H1 (cell line): Measurements from ENCODE around the gene STIM2. TPM values are rescaled to one million over a fixed set of nuclear protein-coding genes. Genes with fewer than 3 reads are reported as not detected.

Experiments
- CTCF ChIA-PET: fragments of 300-600 bp; sonication (Branson Sonifier 250); formaldehyde crosslinking; loops from one replicate; lab custom pipeline; 2021; ENCODE audit not compliant: partially characterized antibody; lab: Charles Lee
- POLR2A ChIA-PET: fragments of 300-600 bp; sonication (Branson Sonifier 250); formaldehyde crosslinking; loops from one replicate; lab custom pipeline; 2021; ENCODE audit warnings: inconsistent platforms; ENCODE audit not compliant: partially characterized antibody; lab: Charles Lee
- DNase-seq, 2 experiments: peaks; one replicate each; pipeline versions ENCODE4 v3.0.0 to v3.0.0-alpha.2; 2010 to 2022; ENCODE audit warnings: low spot score in 2 of 2, low read depth in 1 of 2, mixed read lengths in 1 of 2
- FAIRE-seq: peaks from 2 replicates; lab custom pipeline; 2011; peaks lifted over from hg19 to GRCh38; lab: Jason Lieb, UNC
- H2AFZ ChIP-seq: 2 replicates; pipeline ENCODE4 v1.8.1; 2012; ENCODE audit warnings: low read length, inconsistent platforms
- H2AK5ac ChIP-seq: 2 replicates; pipeline ENCODE4 v1.6.1; 2013; ENCODE audit warnings: low read depth, low read length
- H2BK120ac ChIP-seq: replicated peaks from 2 replicates; pipeline ENCODE3; 2013; ENCODE audit warnings: low read depth, low read length, inconsistent platforms
- H2BK12ac ChIP-seq: 2 replicates; pipeline ENCODE4 v1.6.1; 2013; ENCODE audit warnings: low read depth, low read length
- H2BK15ac ChIP-seq: 2 replicates; pipeline ENCODE4 v1.6.1; 2013; ENCODE audit warnings: low read length
- H2BK20ac ChIP-seq: 2 replicates; pipeline ENCODE4 v1.6.1; 2013; ENCODE audit warnings: low read length
- H2BK5ac ChIP-seq: 2 replicates; pipeline ENCODE4 v1.6.1; 2013; ENCODE audit warnings: low read depth, low read length
- H3K14ac ChIP-seq: 2 replicates; pipeline ENCODE4 v1.6.1; 2013; ENCODE audit warnings: inconsistent platforms; ENCODE audit not compliant: insufficient read length
- H3K18ac ChIP-seq: 2 replicates; pipeline ENCODE4 v1.6.1; 2013; ENCODE audit warnings: low read length; ENCODE audit errors: extremely low read depth
- H3K23ac ChIP-seq: 2 replicates; pipeline ENCODE4 v1.6.1; 2013; ENCODE audit warnings: inconsistent platforms; ENCODE audit not compliant: insufficient read length
- H3K23me2 ChIP-seq: 2 replicates; pipeline ENCODE4 v1.6.1; 2013; ENCODE audit warnings: low read depth, low read length
- H3K27ac ChIP-seq: 2 replicates; pipeline ENCODE4 v1.6.1; 2011; ENCODE audit warnings: low read depth, low read length, inconsistent platforms
- H3K27me3 ChIP-seq, 4 experiments: replicated peaks in 1 of 4; 1 replicate in 1 of 4; 2 replicates in 3 of 4; pipeline versions ENCODE4 v1.6.1 to v1.8.1; 2011 to 2013; ENCODE audit warnings: low read length in 3 of 4, mild to moderate bottlenecking in 3 of 4, inconsistent platforms in 2 of 4, mixed read lengths in 2 of 4, moderate library complexity in 1 of 4; ENCODE audit not compliant: control insufficient read depth in 3 of 4, insufficient read depth in 3 of 4; ENCODE audit errors: extremely low read depth in 1 of 4
- H3K36me3 ChIP-seq, 4 experiments: 2 replicates each; pipeline versions ENCODE4 v1.6.1 to v1.8.1; 2011 to 2013; ENCODE audit warnings: mild to moderate bottlenecking in 4 of 4, low read length in 3 of 4, moderate library complexity in 2 of 4, control low read depth in 1 of 4, inconsistent platforms in 1 of 4; ENCODE audit not compliant: insufficient read depth in 4 of 4, control insufficient read depth in 2 of 4
- H3K4ac ChIP-seq: replicated peaks from 2 replicates; pipeline ENCODE3; 2013; ENCODE audit warnings: low read length, low read depth, mixed read lengths, inconsistent platforms; ENCODE audit not compliant: insufficient read length
- H3K4me1 ChIP-seq, 4 experiments: replicated peaks in 1 of 4; 1 replicate in 1 of 4; 2 replicates in 3 of 4; pipeline versions ENCODE4 v1.6.1 to v1.8.1; 2011 to 2013; ENCODE audit warnings: low read length in 3 of 4, inconsistent platforms in 2 of 4, mixed read lengths in 1 of 4; ENCODE audit not compliant: insufficient read depth in 4 of 4, control insufficient read depth in 3 of 4
- H3K4me2 ChIP-seq, 2 experiments: 2 replicates each; pipeline versions ENCODE4 v1.6.1 to v1.8.1; 2011 to 2013; ENCODE audit warnings: low read depth in 2 of 2, low read length in 2 of 2, control low read depth in 1 of 2, inconsistent platforms in 1 of 2, mild to moderate bottlenecking in 1 of 2; ENCODE audit not compliant: insufficient read depth in 1 of 2
- H3K4me3 ChIP-seq, 4 experiments: fragments of 200-600, 300-600 bp in 1 of 4; sonication (generic), shearing (Covaris generic), sonication (Bioruptor Twin) in 1 of 4; 2 replicates each; pipeline versions ENCODE4 v1.5.1 to v1.8.1; 2011 to 2016; ENCODE audit warnings: low read length in 4 of 4, low read depth in 3 of 4, control low read depth in 2 of 4, inconsistent platforms in 2 of 4, mild to moderate bottlenecking in 2 of 4, mixed read lengths in 1 of 4, moderate library complexity in 1 of 4; ENCODE audit not compliant: insufficient read depth in 2 of 4; ENCODE audit errors: extremely low read depth in 1 of 4
- H3K56ac ChIP-seq: replicated peaks from 2 replicates; pipeline ENCODE3; 2013; ENCODE audit warnings: low read depth, mild to moderate bottlenecking, mixed read lengths, low read length, inconsistent platforms; ENCODE audit not compliant: insufficient read length
- H3K79me1 ChIP-seq: 2 replicates; pipeline ENCODE4 v1.6.1; 2013; ENCODE audit warnings: low read depth, low read length, control low read depth
- H3K79me2 ChIP-seq, 2 experiments: 2 replicates each; pipeline versions ENCODE4 v1.6.1 to v1.8.1; 2012 to 2013; ENCODE audit warnings: low read length in 2 of 2, mild to moderate bottlenecking in 2 of 2, inconsistent platforms in 1 of 2; ENCODE audit not compliant: insufficient read depth in 2 of 2, control insufficient read depth in 1 of 2
- H3K9ac ChIP-seq, 4 experiments: replicated peaks in 1 of 4; 1 replicate in 1 of 4; 2 replicates in 3 of 4; pipeline versions ENCODE4 v1.6.1 to v1.8.1; 2011 to 2013; ENCODE audit warnings: low read depth in 3 of 4, low read length in 3 of 4, control low read depth in 2 of 4, mild to moderate bottlenecking in 2 of 4, moderate library complexity in 2 of 4, inconsistent platforms in 1 of 4; ENCODE audit errors: extremely low read depth in 1 of 4
- H3K9me3 ChIP-seq, 2 experiments: 2 replicates each; pipeline versions ENCODE4 v1.6.1 to v1.8.1; 2012 to 2013; ENCODE audit warnings: mild to moderate bottlenecking in 2 of 2, moderate library complexity in 2 of 2, control low read depth in 1 of 2, inconsistent platforms in 1 of 2, low read depth in 1 of 2, low read length in 1 of 2, mixed read lengths in 1 of 2; ENCODE audit not compliant: insufficient read depth in 2 of 2
- H4K20me1 ChIP-seq, 2 experiments: replicated peaks in 1 of 2; 2 replicates each; pipeline versions ENCODE3 to v1.8.1; 2011 to 2013; ENCODE audit warnings: inconsistent platforms in 2 of 2, low read length in 2 of 2, mild to moderate bottlenecking in 1 of 2; ENCODE audit not compliant: insufficient read depth in 2 of 2, control insufficient read depth in 1 of 2
- H4K5ac ChIP-seq: 2 replicates; pipeline ENCODE4 v1.6.1; 2013; ENCODE audit warnings: low read length, low read depth, mixed read lengths, inconsistent platforms; ENCODE audit not compliant: insufficient read length
- H4K8ac ChIP-seq: 2 replicates; pipeline ENCODE4 v1.8.0; 2013; ENCODE audit warnings: mild to moderate bottlenecking, moderate library complexity, low read length, inconsistent platforms; ENCODE audit not compliant: insufficient read depth; ENCODE audit errors: extremely low read depth
- H4K91ac ChIP-seq: replicated peaks from 2 replicates; pipeline ENCODE3; 2013; ENCODE audit warnings: low read length, mixed read lengths, inconsistent platforms; ENCODE audit not compliant: insufficient read length
- CBX8 ChIP-seq: fragments of 300-800, 300-1000 bp; sonication (generic); IDR thresholded peaks from 2 replicates; pipeline ENCODE4 v1.7.1; 2016; ENCODE audit warnings: low read depth, low read length, borderline replicate concordance
- CHD1 ChIP-seq: IDR thresholded peaks from 2 replicates; pipeline ENCODE4 v1.6.1; 2012; ENCODE audit warnings: low read depth, low read length, improper control_type of control experiment
- CREB1 ChIP-seq: IDR thresholded peaks from 2 replicates; pipeline ENCODE4 v1.6.1; 2012; ENCODE audit warnings: inconsistent platforms
- GTF2F1 ChIP-seq: IDR thresholded peaks from 2 replicates; pipeline ENCODE4 v1.6.1; 2012; ENCODE audit warnings: low read depth, low read length, improper control_type of control experiment, borderline replicate concordance
- HDAC2 ChIP-seq, 2 experiments: fragments of 300-600 bp in 1 of 2; sonication (generic) in 1 of 2; IDR thresholded peaks; 2 replicates each; pipeline ENCODE4 v1.6.1; 2011 to 2012; ENCODE audit warnings: low read depth in 2 of 2, low read length in 2 of 2, mild to moderate bottlenecking in 2 of 2, moderate library complexity in 2 of 2, borderline replicate concordance in 1 of 2, inconsistent platforms in 1 of 2
- HDAC6 ChIP-seq: IDR thresholded peaks from one replicate; pipeline ENCODE4 v1.7.1; 2012; ENCODE audit warnings: low read depth, mild to moderate bottlenecking, inconsistent platforms, low read length, moderate library complexity
- KDM1A ChIP-seq: fragments of 200-600, 300-600 bp; sonication (generic); IDR thresholded peaks from 2 replicates; pipeline ENCODE4 v1.7.1; 2016; ENCODE audit warnings: mild to moderate bottlenecking, low read length, borderline replicate concordance
- POLR2A ChIP-seq, 2 experiments: IDR thresholded peaks; 1 replicate in 1 of 2; 2 replicates in 1 of 2; pipeline ENCODE4 v1.6.1; 2011; ENCODE audit warnings: low read depth in 2 of 2, low read length in 2 of 2, mild to moderate bottlenecking in 2 of 2; ENCODE audit errors: control extremely low read depth in 1 of 2
- RXRA ChIP-seq: IDR thresholded peaks from 2 replicates; pipeline ENCODE4 v1.6.1; 2011; ENCODE audit warnings: low read depth, mild to moderate bottlenecking, low read length, moderate library complexity; ENCODE audit not compliant: insufficient read depth
- SAP30 ChIP-seq: fragments of 300-600 bp; sonication (generic); IDR thresholded peaks from 2 replicates; pipeline ENCODE4 v1.7.1; 2012; ENCODE audit warnings: low read length, moderate library complexity, mild to moderate bottlenecking, inconsistent platforms; ENCODE audit not compliant: insufficient read depth, insufficient replicate concordance
- SP2 ChIP-seq: IDR thresholded peaks from 2 replicates; pipeline ENCODE4 v1.6.1; 2012; ENCODE audit warnings: mild to moderate bottlenecking, low read length, inconsistent platforms
- SP4 ChIP-seq: IDR thresholded peaks from 2 replicates; pipeline ENCODE4 v1.6.1; 2012; ENCODE audit warnings: low read length, inconsistent platforms
- TAF1 ChIP-seq: IDR thresholded peaks from 2 replicates; pipeline ENCODE4 v1.6.1; 2011; ENCODE audit warnings: mild to moderate bottlenecking, low read depth, low read length
- TCF12 ChIP-seq: IDR thresholded peaks from 2 replicates; pipeline ENCODE4 v1.6.1; 2011; ENCODE audit warnings: low read depth, mild to moderate bottlenecking, low read length
- YY1 ChIP-seq: IDR thresholded peaks from 2 replicates; pipeline ENCODE4 v1.6.1; 2011; ENCODE audit warnings: low read depth, mild to moderate bottlenecking, low read length
- polyA plus RNA-seq, 7 experiments: library from polyadenylated mRNA; depleted of rRNA in 3 of 7; stranded (reverse) in 5 of 7; unstranded in 2 of 7; fragments of >200 nt in 5 of 7; fragments of 200-250 nt in 2 of 7; gene quantifications; 1 replicate in 5 of 7; 2 replicates in 1 of 7; 4 replicates in 1 of 7; pipeline versions ENCODE4 v1.2.1 to v1.2.3, GENCODE V29; 2011 to 2013; ENCODE audit warnings: missing spikeins in 2 of 7, mixed read lengths in 2 of 7
- total RNA-seq: library from RNA; stranded (reverse); fragmentation: NEBNext Ultra II Directional; extraction: Animal tissue kit (Norgen Biotek cat#: 25700); gene quantifications from 2 replicates; pipeline ENCODE4 v1.2.1, GENCODE V29; 2021

The STIM2 gene
- total and polyA plus RNA-seq, 2 of the 8 experiments (the other 6 are each of a cell fraction or from before 2014, with no cell fraction given) = 22.9 to 23.0 TPM

- no peak for TF ChIP-seq TAF1
These were observed 136.1 kb downstream of the STIM2 start (continued) for GRCh38 chr4:26996745-26997144.

DNA sequence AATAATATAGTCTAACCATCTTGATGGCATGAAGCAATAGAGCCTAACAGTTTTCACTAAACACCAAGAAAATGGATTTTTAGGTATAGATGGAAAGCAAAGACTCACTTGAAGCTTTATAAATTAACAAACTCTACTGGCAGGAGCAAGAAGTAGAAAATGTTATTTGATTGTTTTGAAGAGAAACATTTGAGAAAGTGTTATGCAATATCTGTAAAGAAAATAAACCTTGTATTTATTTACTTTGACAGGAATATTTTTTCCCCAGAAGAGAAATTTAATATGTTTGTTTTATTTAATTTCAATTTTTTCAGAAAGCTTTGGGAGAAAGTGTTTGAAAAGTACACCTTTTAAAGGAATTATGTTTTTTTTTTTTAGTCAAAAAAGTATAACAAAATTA is 139.0 kb downstream of the STIM2 start:
- no peak overlapping the region for H4K8ac ChIP-seq
- H2BK5ac ChIP-seq = no peak overlapping the region
- no peaks in the 10 kb centered on the region for H4K20me1 ChIP-seq
- FAIRE-seq (no peak), DNase-seq (no peak)
- H3K9ac ChIP-seq = peak overlapping the region in 1 of 4 experiments; percentile 8; a peak in 1 of 7 replicates
- no peak overlapping the region for H3K27ac ChIP-seq
- no peaks in the 10 kb centered on the region for H3K9me3 ChIP-seq
- H3K14ac ChIP-seq = no peak overlapping the region
- no peaks in the 10 kb centered on the region for H3K79me2 ChIP-seq
- H2BK120ac ChIP-seq = no peak overlapping the region
- POLR2A ChIA-PET = no interaction called here
- H4K91ac ChIP-seq = no peak overlapping the region
- no peak overlapping the region for H2AK5ac ChIP-seq
- H4K5ac ChIP-seq = no peak overlapping the region
- no peak overlapping the region for H2BK20ac ChIP-seq
- H3K79me1 ChIP-seq = no peaks in the 10 kb centered on the region
- no peak overlapping the region for H3K18ac ChIP-seq
- no peak overlapping the region for H3K4me2 ChIP-seq
- H3K4me3 ChIP-seq = no peak overlapping the region
- H3K23ac ChIP-seq = no peak overlapping the region
- no peaks in the 10 kb centered on the region for H3K36me3 ChIP-seq
- H3K4ac ChIP-seq = no peak overlapping the region
- H2AFZ ChIP-seq = no peak overlapping the region
- no peaks in the 10 kb centered on the region for H3K27me3 ChIP-seq
- H3K4me1 ChIP-seq = peaks cover 0 to 3% (median 1%) of the 10 kb centered on the region in 4 experiments; a peak in 4 of 7 replicates
- H3K56ac ChIP-seq = no peak overlapping the region
- no peak overlapping the region for H2BK15ac ChIP-seq
- no peaks in the 10 kb centered on the region for H3K23me2 ChIP-seq
- no peak overlapping the region for H2BK12ac ChIP-seq
- CTCF ChIA-PET = interaction anchor here (0.7 to 2.2 kb wide), 5 partner anchors 9 to 246 kb away, joined by 3 to 11 read pairs (median 3); no protein-coding TSS in a partner anchor
- TF ChIP-seq SP4 (no peak), YY1 (no peak), CHD1 (no peak), POLR2A (IDR thresholded peaks at IDR 0.05; ENCODE audit: control extremely low read depth in 1 of 2, low read depth in 2 of 2, low read length in 2 of 2) (no peak), RXRA (no peak), SAP30 (no peak), GTF2F1 (no peak), HDAC2 (IDR thresholded peaks at IDR 0.05; ENCODE audit: borderline replicate concordance in 1 of 2, low read depth in 2 of 2, low read length in 2 of 2) (no peak), KDM1A (no peak), SP2 (no peak), CBX8 (no peak), TCF12 (no peak), HDAC6 (no peak), CREB1 (no peak)
